Psoas muscle (tissue), 7 donors: Measurements from ENCODE around the gene IRAK1. TPM values are rescaled to one million over a fixed set of nuclear protein-coding genes. Genes with fewer than 3 reads are reported as not detected.

Experiments used
- polyA plus RNA-seq, 3 donors: library from polyadenylated mRNA; stranded (reverse); fragments of 200-250 nt; gene quantifications; one replicate each; pipeline ENCODE4 v1.2.3, GENCODE V29; 2013
- total RNA-seq, 4 donors: library from RNA; stranded (reverse); fragmentation: NEBNext Ultra II Directional in 2 of 4; extraction: Animal tissue kit (Norgen Biotek cat#: 25700) in 2 of 4; gene quantifications; one replicate each; pipeline versions ENCODE4 v1.2.1 to v1.2.4, GENCODE V29; 2021 to 2023
- donor health status: healthy with polysubstance abuse.
- donor health status: DM: no; HTN: no; CAD: no; lungs with moderate emphysema.
- donor health status: Bipolar disorder and iron deficiency.
- donor health status: healthy.
- donor health status: DM: no; HTN: no; CAD: no.
- donor health status: DM: no; HTN: no; CAD: no.
- donor health status: DM: yes; HTN: yes; CAD: no.

IRAK1 gene
- total and polyA plus RNA-seq, 7 donors: 56.1 to 368 (median 127) TPM

Other genes with a start within 250 kb of the IRAK1 start
- 100 to 1,000 TPM in 1 of 4 donors, 10 to 100 TPM in 3; 43.7 to 140 (median 61.4) TPM for gene SRPK3, start 238.9 kb downstream of the IRAK1 start, total RNA-seq
- 10 to 100 TPM; 14.5 to 37.4 (median 23.3) TPM for gene SRPK3, start 238.9 kb downstream of the IRAK1 start, polyA plus RNA-seq
- gene IDH3G, start 225.5 kb downstream of the IRAK1 start, total RNA-seq: 10 to 100 TPM; 45.6 to 56.9 (median 51.8) TPM
- 10 to 100 TPM; 25.0 to 54.2 (median 44.3) TPM for gene IDH3G, start 225.5 kb downstream of the IRAK1 start, polyA plus RNA-seq
- gene SSR4, start 225.2 kb downstream of the IRAK1 start, total RNA-seq: 10 to 100 TPM; 57.2 to 86.6 (median 71.2) TPM
- gene SSR4, start 225.2 kb downstream of the IRAK1 start, polyA plus RNA-seq: 100 to 1,000 TPM in 2 of 3 donors, 10 to 100 TPM in 1; 84.5 to 198 (median 107) TPM
- 1 to 10 TPM in 3 of 4 donors, under 1 TPM in 1; 0.50 to 2.1 (median 1.4) TPM for gene PDZD4, start 189.4 kb downstream of the IRAK1 start, total RNA-seq
- 1 to 10 TPM in 1 of 3 donors, under 1 TPM in 2; 0.65 to 1.3 (median 0.79) TPM for gene PDZD4, start 189.4 kb downstream of the IRAK1 start, polyA plus RNA-seq
- gene L1CAM, start 133.7 kb downstream of the IRAK1 start, total RNA-seq: 1 to 10 TPM in 2 of 4 donors, under 1 TPM in 2; 0.22 to 1.5 (median 0.90) TPM
- gene L1CAM, start 133.7 kb downstream of the IRAK1 start, polyA plus RNA-seq: under 1 TPM; 0.36 to 0.46 (median 0.39) TPM
- gene AVPR2, start 115.2 kb downstream of the IRAK1 start, total RNA-seq: 1 to 10 TPM; 1.3 to 4.8 (median 2.0) TPM
- 1 to 10 TPM; 1.4 to 3.2 (median 2.5) TPM for gene AVPR2, start 115.2 kb downstream of the IRAK1 start, polyA plus RNA-seq
- 1 to 10 TPM; 5.1 to 8.0 (median 6.4) TPM for gene ARHGAP4, start 93.6 kb downstream of the IRAK1 start, total RNA-seq
- 1 to 10 TPM; 5.8 to 7.6 (median 6.8) TPM for gene ARHGAP4, start 93.6 kb downstream of the IRAK1 start, polyA plus RNA-seq
- gene NAA10, start 84.9 kb downstream of the IRAK1 start, total RNA-seq: 100 to 1,000 TPM; 105 to 166 (median 115) TPM
- gene NAA10, start 84.9 kb downstream of the IRAK1 start, polyA plus RNA-seq: 100 to 1,000 TPM; 168 to 203 (median 193) TPM
- gene RENBP, start 75.3 kb downstream of the IRAK1 start, total RNA-seq: 1 to 10 TPM; 2.9 to 4.4 (median 3.6) TPM
- 1 to 10 TPM in 2 of 3 donors, under 1 TPM in 1; 0.97 to 1.9 (median 1.4) TPM for gene RENBP, start 75.3 kb downstream of the IRAK1 start, polyA plus RNA-seq
- 10 to 100 TPM; 29.8 to 50.1 (median 40.0) TPM for gene HCFC1, start 48.1 kb downstream of the IRAK1 start, total RNA-seq
- 10 to 100 TPM; 15.1 to 46.5 (median 25.8) TPM for gene HCFC1, start 48.1 kb downstream of the IRAK1 start, polyA plus RNA-seq
- 1 to 10 TPM; 3.2 to 7.8 (median 6.8) TPM for gene TMEM187, start 47.1 kb downstream of the IRAK1 start, total RNA-seq
- 1 to 10 TPM; 2.2 to 6.7 (median 5.2) TPM for gene TMEM187, start 47.1 kb downstream of the IRAK1 start, polyA plus RNA-seq
- gene MECP2, start 77.8 kb upstream of the IRAK1 start, total RNA-seq: 10 to 100 TPM; 27.6 to 46.9 (median 33.9) TPM
- gene MECP2, start 77.8 kb upstream of the IRAK1 start, polyA plus RNA-seq: 10 to 100 TPM; 33.5 to 54.4 (median 35.5) TPM
- not detected for gene OPN1LW, start 124.3 kb upstream of the IRAK1 start, total RNA-seq
- gene OPN1LW, start 124.3 kb upstream of the IRAK1 start, polyA plus RNA-seq: under 1 TPM in 1 of 3 donors, not detected in 2; 0.13 TPM
- gene OPN1MW, start 162.7 kb upstream of the IRAK1 start, total RNA-seq: not detected
- not detected for gene OPN1MW, start 162.7 kb upstream of the IRAK1 start, polyA plus RNA-seq
- not detected for gene OPN1MW2, start 199.9 kb upstream of the IRAK1 start, total RNA-seq
- not detected for gene OPN1MW2, start 199.9 kb upstream of the IRAK1 start, polyA plus RNA-seq
- not detected for gene OPN1MW3, start 237.7 kb upstream of the IRAK1 start, total RNA-seq
- gene OPN1MW3, start 237.7 kb upstream of the IRAK1 start, polyA plus RNA-seq: not detected